Stimulated activated CD8-positive, alpha-beta memory T cell treated with anti-CD3 and anti-CD28 coated beads, Interleukin-7, amount 100 ng/mL, for 48 hours (primary cell): Measurements from ENCODE around the gene SIL1.
A peak's percentile ranks its signal among the peaks of the same experiment; 100 is the strongest.

Experiments used
- DNase-seq, 2 donors: peaks; one replicate each; pipeline ENCODE4 v3.0.0-alpha.2; 2020; ENCODE audit warnings: low read depth in 1 of 2; ENCODE audit errors: extremely low read depth in 1 of 2

SIL1 gene

GRCh38 chr5:138900281-138900965 lies 297.7 kb downstream of the SIL1 start:
- peak in 1 of 2 donors; percentile 27 for DNase-seq

DNA sequence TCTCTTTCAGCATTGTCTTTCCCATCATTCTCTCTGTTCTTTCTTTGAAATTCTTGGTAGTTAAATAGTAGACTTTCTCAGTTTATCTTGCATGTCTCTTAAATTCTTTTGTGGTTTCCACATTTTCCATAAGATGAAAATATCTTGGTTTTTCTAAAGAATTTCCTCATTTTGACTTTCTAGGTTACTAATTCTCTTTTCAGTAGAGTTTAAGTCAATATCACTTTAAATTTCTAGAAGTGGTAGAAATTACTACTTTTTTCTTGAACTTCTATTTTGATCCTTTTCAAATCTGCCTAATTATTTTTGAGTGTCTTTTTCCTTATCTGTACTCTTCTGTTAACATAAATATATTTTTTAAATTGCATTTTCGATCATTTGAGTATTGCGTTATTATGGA lies 299.4 kb downstream of the SIL1 start:
- no peak for DNase-seq

DNA sequence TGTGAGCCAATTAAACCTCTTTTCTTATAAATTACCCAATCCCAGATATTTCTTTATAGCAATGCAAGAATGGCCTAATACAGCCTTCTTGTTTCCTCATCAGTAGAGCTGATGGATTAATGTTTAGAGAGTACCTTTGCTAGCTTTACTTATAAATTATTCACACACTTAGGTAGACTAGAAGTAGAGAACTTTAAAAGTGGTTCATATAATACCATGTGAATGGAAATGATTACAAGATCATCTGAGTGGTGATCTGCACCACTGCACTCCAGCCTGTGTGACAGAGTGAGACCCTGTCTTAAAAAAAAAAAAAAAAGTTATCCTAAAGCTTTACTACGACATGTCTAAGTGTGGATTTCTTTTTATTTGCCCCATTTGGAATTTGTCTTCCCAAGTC lies 299.9 kb downstream of the SIL1 start:
- DNase-seq, result no peak
